Panc1 (cell line): ENCODE measurements around the gene MYOG. TPM values are rescaled to one million over a fixed set of nuclear protein-coding genes. Genes with fewer than 3 reads are reported as not detected.

ENCODE experiments used
- ATAC-seq: fragments of 200-7000 bp; cut with Tn5 transposase; 2 replicates; pipeline ENCODE4 v1.9.1; 2020; ENCODE audit warnings: mild to moderate bottlenecking, moderate library complexity
- BruUV-seq: library from RNA; stranded (reverse); fragments of 400-500 nt; replicated peaks from 2 replicates; lab custom pipeline; 2021; lab: Mats Ljungman, UMichigan
- CTCF ChIA-PET: fragments of 300-600 bp; sonication (Branson Sonifier 250); formaldehyde crosslinking; loops from one replicate; lab custom pipeline; 2022; ENCODE audit warnings: antibody characterized with exemption; lab: Charles Lee
- POLR2A ChIA-PET: fragments of 300-600 bp; sonication (Branson Sonifier 250); formaldehyde crosslinking; loops from one replicate; lab custom pipeline; 2022; ENCODE audit warnings: antibody characterized with exemption; lab: Charles Lee
- DNase-seq: peaks from one replicate; pipeline ENCODE4 v3.0.0-alpha.2; 2010; ENCODE audit warnings: low read depth, low spot score
- H3K27ac ChIP-seq: 2 replicates; pipeline ENCODE4 v1.5.1; 2011; ENCODE audit warnings: mild to moderate bottlenecking, low read length, inconsistent platforms
- H3K27me3 ChIP-seq: fragments of 200-500 bp; sonication (Bioruptor generic); 2 replicates; pipeline ENCODE4 v1.6.0; 2014; ENCODE audit warnings: low read length, inconsistent platforms; ENCODE audit not compliant: control insufficient read depth, insufficient read depth
- H3K36me3 ChIP-seq: fragments of 200-500 bp; sonication (Bioruptor generic); 2 replicates; pipeline ENCODE4 v1.5.1; 2014; ENCODE audit warnings: inconsistent platforms, mild to moderate bottlenecking, low read length, moderate library complexity; ENCODE audit not compliant: control insufficient read depth, insufficient read depth
- H3K4me1 ChIP-seq: 2 replicates; pipeline ENCODE4 v1.5.1; 2011; ENCODE audit warnings: inconsistent platforms, mild to moderate bottlenecking, low read length, moderate library complexity; ENCODE audit not compliant: control insufficient read depth, insufficient read depth
- H3K4me3 ChIP-seq, 2 experiments: 2 replicates each; pipeline ENCODE4 v1.5.1; 2011 to 2012; ENCODE audit warnings: low read depth in 2 of 2, low read length in 2 of 2, mild to moderate bottlenecking in 2 of 2, inconsistent platforms in 1 of 2, moderate library complexity in 1 of 2
- H3K9me3 ChIP-seq: fragments of 200-500 bp; sonication (Bioruptor generic); 2 replicates; pipeline ENCODE4 v1.5.1; 2014; ENCODE audit warnings: low read depth, mild to moderate bottlenecking, inconsistent platforms, low read length, moderate library complexity; ENCODE audit not compliant: control insufficient read depth, insufficient read depth
- POLR2AphosphoS5 ChIP-seq: IDR thresholded peaks from 2 replicates; pipeline ENCODE4 v1.6.1; 2012; ENCODE audit warnings: mild to moderate bottlenecking, low read depth, low read length, moderate library complexity
- REST ChIP-seq, 2 experiments: IDR thresholded peaks; 2 replicates each; pipeline ENCODE4 v1.6.1; 2011 to 2012; ENCODE audit warnings: low read depth in 2 of 2, control low read depth in 1 of 2, low read length in 1 of 2, mild to moderate bottlenecking in 1 of 2, moderate library complexity in 1 of 2; ENCODE audit not compliant: insufficient read depth in 1 of 2
- SIN3A ChIP-seq: IDR thresholded peaks from 2 replicates; pipeline ENCODE4 v1.6.1; 2012; ENCODE audit warnings: low read depth, mild to moderate bottlenecking, low read length, moderate library complexity, borderline replicate concordance; ENCODE audit not compliant: insufficient read depth
- TCF7L2 ChIP-seq: IDR thresholded peaks from 2 replicates; pipeline ENCODE4 v1.6.1; 2011; ENCODE audit warnings: mild to moderate bottlenecking, low read depth, low read length, inconsistent platforms
- in situ Hi-C: cut with HindIII; loops from 2 replicates; pipeline ENCODE4 v1.10.0; 2016; ENCODE audit warnings: low sequenced_read_pairs, low pct_unique_long_range_greater_than_20kb
- intact Hi-C: fragments of 100-400 bp; cut with micrococcal nuclease; formaldehyde crosslinking; loops from one replicate; pipeline ENCODE4 v1.10.0; 2022; ENCODE audit not compliant: unreplicated experiment
- total RNA-seq: library from RNA; stranded (reverse); gene quantifications from one replicate; pipeline ENCODE4 v1.2.1, GENCODE V29; 2021; ENCODE audit not compliant: unreplicated experiment
- TF ChIP-seq, protein P1 (sequence below): fragments of 450-650 bp; IDR thresholded peaks from 2 replicates; pipeline ENCODE4 v1.5.1; 2017; ENCODE audit warnings: mild to moderate bottlenecking

Gene MYOG
- total RNA-seq, 1 experiment from 2014 or later: not detected

DNA sequence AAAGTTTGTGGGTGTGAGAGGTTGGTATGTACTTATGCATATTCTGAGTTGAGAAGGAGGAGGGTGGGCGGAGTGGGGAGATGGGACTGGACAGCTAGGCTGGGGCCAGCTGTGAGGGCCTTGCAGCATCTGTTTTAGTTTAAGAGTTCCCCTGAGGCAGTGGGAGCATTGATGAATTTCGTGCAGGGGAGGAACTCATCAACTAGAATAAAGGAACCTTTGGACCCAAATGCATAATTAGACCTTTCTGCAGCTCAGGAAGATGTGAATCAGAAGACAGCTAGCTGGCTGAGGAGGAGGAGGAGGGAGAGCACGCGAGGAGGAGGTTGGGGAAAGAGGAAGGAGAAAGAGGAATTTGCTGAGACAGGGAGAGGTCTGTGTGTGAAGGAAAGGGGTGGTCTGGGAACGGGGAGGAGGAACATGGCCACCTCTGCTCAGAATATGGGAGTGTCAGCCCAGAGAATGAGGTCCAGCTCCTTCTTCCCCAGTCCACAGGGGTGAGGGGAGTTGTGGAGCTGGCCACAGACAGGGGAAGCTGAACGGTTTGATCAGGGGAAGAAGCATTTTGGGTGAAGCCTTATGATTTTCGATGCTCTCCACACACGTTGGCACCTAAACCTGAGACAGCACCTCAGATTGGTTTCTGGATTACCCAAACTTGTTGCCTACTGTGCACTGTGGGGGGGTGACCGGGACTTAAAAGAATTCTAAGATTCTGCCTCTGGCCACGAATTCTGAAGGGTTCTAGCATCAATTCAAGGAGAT is 27.7 kb downstream of the MYOG start:
- no peaks in the 10 kb centered on the region for H3K27me3 ChIP-seq
- no peaks in the 10 kb centered on the region for H3K4me1 ChIP-seq
- TF ChIP-seq REST (IDR thresholded peaks at IDR 0.05; ENCODE audit: insufficient read depth in 1 of 2, low read depth in 2 of 2, low read length in 1 of 2): no peak
- TF ChIP-seq, protein P1, sequence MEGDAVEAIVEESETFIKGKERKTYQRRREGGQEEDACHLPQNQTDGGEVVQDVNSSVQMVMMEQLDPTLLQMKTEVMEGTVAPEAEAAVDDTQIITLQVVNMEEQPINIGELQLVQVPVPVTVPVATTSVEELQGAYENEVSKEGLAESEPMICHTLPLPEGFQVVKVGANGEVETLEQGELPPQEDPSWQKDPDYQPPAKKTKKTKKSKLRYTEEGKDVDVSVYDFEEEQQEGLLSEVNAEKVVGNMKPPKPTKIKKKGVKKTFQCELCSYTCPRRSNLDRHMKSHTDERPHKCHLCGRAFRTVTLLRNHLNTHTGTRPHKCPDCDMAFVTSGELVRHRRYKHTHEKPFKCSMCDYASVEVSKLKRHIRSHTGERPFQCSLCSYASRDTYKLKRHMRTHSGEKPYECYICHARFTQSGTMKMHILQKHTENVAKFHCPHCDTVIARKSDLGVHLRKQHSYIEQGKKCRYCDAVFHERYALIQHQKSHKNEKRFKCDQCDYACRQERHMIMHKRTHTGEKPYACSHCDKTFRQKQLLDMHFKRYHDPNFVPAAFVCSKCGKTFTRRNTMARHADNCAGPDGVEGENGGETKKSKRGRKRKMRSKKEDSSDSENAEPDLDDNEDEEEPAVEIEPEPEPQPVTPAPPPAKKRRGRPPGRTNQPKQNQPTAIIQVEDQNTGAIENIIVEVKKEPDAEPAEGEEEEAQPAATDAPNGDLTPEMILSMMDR: no peak
- TF ChIP-seq TCF7L2: no peak
- no peak for TF ChIP-seq POLR2AphosphoS5
- TF ChIP-seq SIN3A: no peak
- intact Hi-C loops (no loop called here), in situ Hi-C loops (no loop called here)
- no peaks in the 10 kb centered on the region for H3K9me3 ChIP-seq
- BruUV-seq: no TSS peak
- ChIA-PET CTCF (interaction anchor here (0.6 to 1.7 kb wide), 2 partner anchors 18 to 60 kb away, joined by 4 to 5 read pairs; no protein-coding TSS in a partner anchor), POLR2A (no interaction called here)
- no peak for ATAC-seq
- no peak overlapping the region for H3K4me3 ChIP-seq
- no peak for DNase-seq
- no peaks in the 10 kb centered on the region for H3K36me3 ChIP-seq
- no peak overlapping the region for H3K27ac ChIP-seq

DNA sequence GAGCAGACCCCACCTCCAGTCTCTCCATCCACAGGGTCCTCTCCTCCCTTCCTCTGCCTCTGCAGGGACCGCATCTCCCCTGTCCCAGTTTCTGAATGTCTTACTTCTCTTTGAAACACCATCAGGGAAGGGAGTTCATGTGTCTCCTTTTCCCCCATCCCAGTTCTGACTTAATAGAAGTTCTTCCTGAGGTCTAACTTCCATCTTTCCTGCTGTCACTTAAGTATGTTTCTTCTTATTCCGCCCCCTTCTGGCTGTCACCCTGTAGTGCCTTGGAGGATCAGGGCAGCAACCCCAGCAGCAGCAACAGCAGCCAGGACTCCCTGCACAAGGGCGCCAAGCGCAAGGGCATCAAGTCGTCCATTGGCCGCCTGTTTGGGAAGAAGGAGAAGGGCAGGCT is 29.3 kb downstream of the MYOG start:
- DNase-seq (no peak), ATAC-seq (no peak)
- Histone ChIP-seq H3K9me3 (no peaks in the 10 kb centered on the region), H3K36me3 (no peaks in the 10 kb centered on the region), H3K4me3 (no peak overlapping the region), H3K4me1 (no peaks in the 10 kb centered on the region), H3K27ac (no peak overlapping the region), H3K27me3 (no peaks in the 10 kb centered on the region)
- in situ Hi-C loops: no loop called here
- ChIA-PET CTCF (no interaction called here), POLR2A (no interaction called here)
- TF ChIP-seq SIN3A (no peak), POLR2AphosphoS5 (no peak)
- TF ChIP-seq, protein P1: no peak
- no TSS peak for BruUV-seq
- intact Hi-C loops: no loop called here
